H1 (cell line): Measurements from ENCODE around the gene DDX31. TPM values are rescaled to one million over a fixed set of nuclear protein-coding genes. Genes with fewer than 3 reads are reported as not detected.

Experiments used
- SP1 ChIP-seq: IDR thresholded peaks from 2 replicates; pipeline ENCODE4 v1.6.1; 2011; ENCODE audit warnings: low read depth, low read length
- TEAD4 ChIP-seq: IDR thresholded peaks from 2 replicates; pipeline ENCODE4 v1.6.1; 2012; ENCODE audit warnings: low read depth, low read length, inconsistent platforms, mixed read lengths
- polyA plus RNA-seq, 7 experiments: library from polyadenylated mRNA; depleted of rRNA in 3 of 7; stranded (reverse) in 5 of 7; unstranded in 2 of 7; fragments of >200 nt in 5 of 7; fragments of 200-250 nt in 2 of 7; gene quantifications; 1 replicate in 5 of 7; 2 replicates in 1 of 7; 4 replicates in 1 of 7; pipeline versions ENCODE4 v1.2.1 to v1.2.3, GENCODE V29; 2011 to 2013; ENCODE audit warnings: missing spikeins in 2 of 7, mixed read lengths in 2 of 7
- total RNA-seq: library from RNA; stranded (reverse); fragmentation: NEBNext Ultra II Directional; extraction: Animal tissue kit (Norgen Biotek cat#: 25700); gene quantifications from 2 replicates; pipeline ENCODE4 v1.2.1, GENCODE V29; 2021

The DDX31 gene
- total and polyA plus RNA-seq, 2 of the 8 experiments (the other 6 are each of a cell fraction or from before 2014, with no cell fraction given) = 9.5 to 23.7 TPM

GRCh38 chr9:132578367-132578932 is 91.3 kb downstream of the DDX31 start (continued):
- no peak for TF ChIP-seq TEAD4
- no peak for TF ChIP-seq SP1
